ENCODE data around the gene NTSR1. TPM values are rescaled to one million over a fixed set of nuclear protein-coding genes. Genes with fewer than 3 reads are reported as not detected.

The NTSR1 gene
- total RNA-seq, 4 donors from 2014 or later: 0.67 TPM; not detected in 3

DNA sequence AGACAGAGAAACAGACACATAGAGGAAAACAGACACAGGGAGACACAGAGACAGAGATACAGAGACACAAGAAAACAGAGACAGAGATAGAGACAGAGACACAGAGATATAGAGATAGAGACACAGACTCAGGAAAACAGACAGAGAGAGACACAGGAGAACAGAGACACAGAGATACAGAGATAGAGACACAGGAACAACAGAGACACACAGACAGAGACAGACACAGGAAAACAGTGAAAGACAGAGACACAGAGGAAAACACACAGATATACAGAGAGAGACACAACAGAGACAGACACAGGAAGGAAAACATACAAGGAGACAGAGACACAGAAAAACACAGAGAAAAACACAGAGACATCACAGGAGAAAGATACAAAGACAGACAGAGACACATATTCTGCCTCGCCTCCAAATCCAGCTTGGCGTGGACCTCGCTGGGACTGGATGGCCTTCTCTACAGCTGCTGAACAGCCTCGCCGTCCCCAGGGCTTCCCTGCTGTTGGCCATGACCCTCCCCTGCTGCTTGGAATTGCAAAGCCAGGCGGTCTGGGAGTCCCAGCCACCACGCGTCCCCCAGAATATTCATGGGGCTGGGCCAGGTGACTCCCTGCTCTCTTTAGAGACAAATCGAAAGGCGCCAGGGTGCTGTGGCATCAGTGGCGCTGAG lies 36.8 kb downstream of the NTSR1 start:
- H3K27me3 ChIP-seq: no peaks in the 10 kb centered on the region
- WGBS, 2 donors: 76 to 83% methylated on average over 8 to 11 of the region's 11 CpGs
- intact Hi-C loops (cut with DNase I): no loop called here
- H3K27ac ChIP-seq: no peak overlapping the region
- H3K4me1 ChIP-seq: no peaks in the 10 kb centered on the region
- TF ChIP-seq, protein P1, sequence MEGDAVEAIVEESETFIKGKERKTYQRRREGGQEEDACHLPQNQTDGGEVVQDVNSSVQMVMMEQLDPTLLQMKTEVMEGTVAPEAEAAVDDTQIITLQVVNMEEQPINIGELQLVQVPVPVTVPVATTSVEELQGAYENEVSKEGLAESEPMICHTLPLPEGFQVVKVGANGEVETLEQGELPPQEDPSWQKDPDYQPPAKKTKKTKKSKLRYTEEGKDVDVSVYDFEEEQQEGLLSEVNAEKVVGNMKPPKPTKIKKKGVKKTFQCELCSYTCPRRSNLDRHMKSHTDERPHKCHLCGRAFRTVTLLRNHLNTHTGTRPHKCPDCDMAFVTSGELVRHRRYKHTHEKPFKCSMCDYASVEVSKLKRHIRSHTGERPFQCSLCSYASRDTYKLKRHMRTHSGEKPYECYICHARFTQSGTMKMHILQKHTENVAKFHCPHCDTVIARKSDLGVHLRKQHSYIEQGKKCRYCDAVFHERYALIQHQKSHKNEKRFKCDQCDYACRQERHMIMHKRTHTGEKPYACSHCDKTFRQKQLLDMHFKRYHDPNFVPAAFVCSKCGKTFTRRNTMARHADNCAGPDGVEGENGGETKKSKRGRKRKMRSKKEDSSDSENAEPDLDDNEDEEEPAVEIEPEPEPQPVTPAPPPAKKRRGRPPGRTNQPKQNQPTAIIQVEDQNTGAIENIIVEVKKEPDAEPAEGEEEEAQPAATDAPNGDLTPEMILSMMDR (IDR thresholded peaks at IDR 0.05): no peak
- TF ChIP-seq POLR2A (IDR thresholded peaks at IDR 0.05): no peak
- no peaks in the 10 kb centered on the region for H3K36me3 ChIP-seq
- no peak for DNase-seq
- no peak overlapping the region for H3K4me3 ChIP-seq (replicated peaks in 1 of 3)
- H3K9me3 ChIP-seq: no peaks in the 10 kb centered on the region

DNA sequence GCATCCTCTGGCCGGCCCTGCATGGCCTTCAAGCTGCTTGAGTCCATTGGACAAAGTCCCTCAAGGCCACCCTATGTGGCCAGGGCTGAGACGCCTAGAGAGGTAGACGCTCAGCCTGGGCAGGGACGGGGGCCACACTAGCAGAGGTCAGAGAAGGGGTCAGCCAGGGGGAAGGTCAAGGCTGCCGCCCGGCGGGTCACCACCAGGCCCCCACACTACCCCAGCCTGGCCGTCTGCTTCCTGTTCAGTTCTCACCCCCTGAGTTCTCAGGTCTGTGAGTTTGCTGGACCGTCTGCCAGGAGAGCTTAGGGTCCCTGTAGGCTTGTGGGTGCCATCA lies 37.3 kb downstream of the NTSR1 start:
- 88 to 96% methylated on average over 5 to 7 of the region's 9 CpGs for WGBS, 2 donors
- TF ChIP-seq POLR2A (IDR thresholded peaks at IDR 0.05): no peak
- TF ChIP-seq, protein P1 (IDR thresholded peaks at IDR 0.05): no peak
- Histone ChIP-seq H3K27me3 (no peaks in the 10 kb centered on the region), H3K4me3 (replicated peaks in 1 of 3) (no peak overlapping the region), H3K4me1 (no peaks in the 10 kb centered on the region), H3K27ac (no peak overlapping the region), H3K36me3 (no peaks in the 10 kb centered on the region), H3K9me3 (no peaks in the 10 kb centered on the region)
- intact Hi-C loops (cut with DNase I): no loop called here
- DNase-seq: no peak

DNA sequence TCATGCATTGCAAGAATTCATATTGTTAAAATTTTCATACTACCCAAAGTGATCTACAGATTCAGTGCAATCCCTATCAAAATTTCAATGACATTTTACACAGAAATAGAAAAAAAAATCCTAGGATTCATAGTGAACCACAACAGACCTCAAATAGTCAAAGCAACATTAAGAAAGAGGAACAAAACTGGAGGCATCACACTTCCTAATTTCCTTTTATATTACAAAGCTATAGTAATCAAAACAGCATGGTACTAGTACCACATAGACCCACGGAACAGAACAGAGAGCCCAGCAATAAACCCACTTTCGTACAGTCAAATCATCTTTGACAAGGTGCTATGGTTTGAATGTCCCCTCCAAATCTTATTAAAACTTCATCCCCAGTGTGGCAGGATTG lies 39.7 kb downstream of the NTSR1 start:
- intact Hi-C loops (cut with DNase I): no loop called here
- H3K36me3 ChIP-seq: no peaks in the 10 kb centered on the region
- H3K9me3 ChIP-seq: no peaks in the 10 kb centered on the region
- no peak overlapping the region for H3K4me3 ChIP-seq (replicated peaks in 1 of 3)
- WGBS, 2 donors: 69 to 95% methylated on average over 2 of the region's 2 CpGs
- no peaks in the 10 kb centered on the region for H3K27me3 ChIP-seq
- H3K4me1 ChIP-seq: no peaks in the 10 kb centered on the region
- DNase-seq: no peak
- no peak overlapping the region for H3K27ac ChIP-seq
- TF ChIP-seq, protein P1 (IDR thresholded peaks at IDR 0.05): no peak
- TF ChIP-seq POLR2A (IDR thresholded peaks at IDR 0.05): no peak

DNA sequence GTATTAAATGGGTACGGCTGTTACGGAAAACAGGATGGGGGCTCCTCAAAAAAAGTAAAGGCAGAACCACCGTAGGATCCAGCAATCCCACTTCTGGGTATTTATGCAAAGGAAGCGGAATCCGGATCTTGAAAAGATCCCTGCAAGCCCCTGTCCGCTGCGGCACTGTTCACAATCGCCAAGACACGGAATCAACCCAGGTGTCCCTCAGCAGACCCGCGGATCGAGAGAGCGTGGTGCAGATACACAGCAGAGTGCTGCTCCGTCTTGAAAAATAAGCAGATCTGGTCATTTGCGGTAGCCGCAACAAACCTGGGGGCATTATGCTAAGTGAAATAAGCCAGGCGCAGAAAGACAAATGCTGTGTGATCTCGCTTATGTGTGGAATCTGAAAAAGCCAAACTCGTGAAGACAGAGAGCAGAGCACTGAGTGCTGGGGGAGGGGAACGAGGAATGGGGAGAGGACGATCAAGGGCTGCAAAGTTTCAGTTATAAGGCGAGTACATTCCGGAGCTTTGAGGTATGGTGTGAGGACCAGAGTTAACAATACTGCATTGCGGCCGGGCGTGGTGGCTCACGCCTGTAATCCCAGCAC lies 41.3 kb downstream of the NTSR1 start:
- intact Hi-C loops (cut with DNase I): no loop called here
- H3K27ac ChIP-seq: no peak overlapping the region
- no peak for DNase-seq
- no peaks in the 10 kb centered on the region for H3K36me3 ChIP-seq
- TF ChIP-seq, protein P1 (IDR thresholded peaks at IDR 0.05): no peak
- no peak for TF ChIP-seq POLR2A (IDR thresholded peaks at IDR 0.05)
- H3K27me3 ChIP-seq: no peaks in the 10 kb centered on the region
- H3K9me3 ChIP-seq: no peaks in the 10 kb centered on the region
- 80 to 83% methylated on average over 27 of the region's 27 CpGs for WGBS, 2 donors
- H3K4me3 ChIP-seq (replicated peaks in 1 of 3): no peak overlapping the region
- no peaks in the 10 kb centered on the region for H3K4me1 ChIP-seq

DNA sequence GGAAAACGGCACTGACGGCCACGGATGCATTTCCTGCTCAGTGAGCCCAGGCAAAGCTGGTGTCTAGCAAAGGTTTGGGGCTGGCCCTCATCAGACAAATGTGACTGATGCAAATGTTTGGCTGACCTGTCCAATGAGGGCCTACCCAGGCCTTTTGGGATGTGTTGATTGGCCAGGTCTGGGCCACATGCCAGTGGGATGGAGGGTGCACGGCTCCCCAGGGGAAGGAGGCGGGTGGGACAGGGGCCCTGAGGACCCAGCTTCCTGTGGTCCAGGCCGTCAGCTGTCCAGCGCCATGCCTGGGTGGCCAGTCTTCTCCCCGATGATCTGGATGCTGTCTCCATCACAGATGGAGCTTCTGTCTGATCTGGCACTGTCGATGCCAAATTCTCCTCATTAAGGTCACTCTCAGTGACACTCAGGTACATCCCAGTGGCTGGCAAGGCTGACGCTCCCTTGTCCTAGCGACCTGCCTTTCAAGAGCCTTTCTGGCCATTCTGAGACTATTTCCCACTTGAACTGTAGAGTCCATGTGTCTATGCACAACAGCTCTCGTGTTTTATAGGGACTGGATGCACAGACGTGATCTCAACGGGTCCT lies 43.0 kb downstream of the NTSR1 start:
- H3K27me3 ChIP-seq: no peaks in the 10 kb centered on the region
- TF ChIP-seq POLR2A (IDR thresholded peaks at IDR 0.05): no peak
- TF ChIP-seq, protein P1 (IDR thresholded peaks at IDR 0.05): no peak
- no peak overlapping the region for H3K4me3 ChIP-seq (replicated peaks in 1 of 3)
- H3K36me3 ChIP-seq: no peaks in the 10 kb centered on the region
- DNase-seq: no peak
- 62 to 72% methylated on average over 9 to 10 of the region's 14 CpGs for WGBS, 2 donors
- H3K27ac ChIP-seq: no peak overlapping the region
- no peaks in the 10 kb centered on the region for H3K4me1 ChIP-seq
- no peaks in the 10 kb centered on the region for H3K9me3 ChIP-seq
- intact Hi-C loops (cut with DNase I): no loop called here
